Hematopoietic multipotent progenitor cell (in vitro differentiated cells): ENCODE measurements around the gene B3GALT6. TPM values are rescaled to one million over a fixed set of nuclear protein-coding genes. Genes with fewer than 3 reads are reported as not detected.

Experiments
- DNase-seq, 3 donors: peaks; one replicate each; pipeline ENCODE4 v3.0.0-alpha.2; 2011 to 2015; ENCODE audit warnings: low read depth in 2 of 3, low spot score in 2 of 3
- total RNA-seq: library from RNA; depleted of rRNA; stranded (reverse); fragments of >200 nt; gene quantifications from one replicate; pipeline ENCODE4 v1.2.3, GENCODE V29; 2012

The B3GALT6 gene
- total RNA-seq, 1 donor, result 38.5 TPM

GRCh38 chr1:1215080-1215676, 16.9 kb upstream of the B3GALT6 start:
- DNase-seq, result no peak

DNA sequence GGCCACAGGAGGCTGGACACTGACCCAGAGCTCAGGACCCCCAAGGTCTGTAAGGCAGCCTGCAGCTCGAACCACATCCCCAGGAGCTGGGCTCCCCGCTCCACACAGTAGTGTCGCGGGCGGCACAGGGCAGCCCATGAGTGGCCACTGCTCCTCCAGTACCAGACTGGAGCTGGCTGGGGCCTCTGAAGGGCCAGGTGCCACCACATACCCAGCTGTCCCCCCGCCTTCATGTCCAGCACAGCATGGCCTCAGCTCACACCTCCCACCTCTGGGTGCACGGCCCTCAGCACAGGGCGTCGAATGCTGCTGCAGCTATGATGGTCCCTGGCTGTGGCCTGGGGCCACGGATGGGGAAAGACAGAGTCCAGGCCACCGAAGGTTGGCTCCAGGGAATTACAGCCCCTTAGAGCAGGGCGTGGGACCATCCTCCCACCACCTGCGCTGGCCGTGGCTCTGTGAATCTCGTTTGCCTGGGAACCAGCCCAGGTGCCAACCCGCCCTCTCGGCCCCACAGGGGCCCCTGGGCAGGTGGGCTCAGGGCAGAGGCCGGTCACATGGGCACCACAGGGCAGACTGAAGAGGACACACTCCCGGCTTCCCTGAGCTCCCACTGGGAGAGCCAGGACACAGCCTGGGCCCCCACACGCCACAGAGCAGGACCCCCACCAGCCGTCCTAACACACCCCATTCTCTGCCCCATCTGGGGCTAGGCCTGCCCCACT, 16.0 kb upstream of the B3GALT6 start:
- DNase-seq, result no peak

- no peak for DNase-seq
Observed at GRCh38 chr1:1216770-1217620, 15.0 kb upstream of the B3GALT6 start.

DNA sequence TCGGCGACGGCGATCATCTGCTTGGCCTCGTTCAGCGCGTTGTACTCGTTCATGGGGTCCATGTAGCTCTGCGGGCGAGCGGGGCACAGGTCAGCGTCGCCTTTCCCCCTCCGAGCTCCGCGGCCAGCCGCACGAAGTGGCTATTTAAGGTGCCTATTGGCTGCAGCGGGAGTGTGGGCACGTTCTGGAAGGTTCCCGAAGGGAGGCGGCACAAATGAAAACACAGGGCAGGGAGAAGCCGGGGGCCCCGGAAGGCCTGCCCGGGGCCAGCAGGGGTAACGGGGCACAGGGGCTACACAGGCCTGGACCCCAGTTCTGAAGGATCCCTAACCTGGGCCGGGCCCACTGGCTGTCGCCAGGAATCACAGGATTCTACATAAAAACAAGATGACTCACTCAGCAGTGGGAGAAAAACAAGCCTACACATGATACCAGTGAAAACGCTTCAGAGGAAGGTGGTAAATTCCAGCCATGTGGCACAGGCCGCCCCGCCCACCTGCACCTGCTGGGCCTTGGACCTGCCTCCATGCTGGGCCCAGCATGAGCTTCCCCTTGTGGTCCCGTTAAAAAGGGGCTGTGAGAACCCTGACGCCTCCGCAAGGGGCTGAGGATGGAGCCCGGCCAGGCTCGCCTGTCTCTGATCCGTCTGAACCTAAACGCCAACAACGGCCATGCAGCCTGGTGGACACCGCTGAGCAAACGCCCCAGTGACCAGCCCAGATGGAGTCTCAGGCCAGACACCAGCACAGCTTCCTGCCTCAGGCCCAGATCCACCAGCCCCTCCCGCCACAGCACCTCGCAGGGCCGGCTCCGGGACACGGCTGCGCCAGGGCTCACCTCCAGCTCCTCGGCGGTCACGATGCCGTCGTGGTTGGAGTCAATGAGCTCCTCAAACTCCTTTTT, 14.2 kb upstream of the B3GALT6 start:
- DNase-seq, result no peak

DNA sequence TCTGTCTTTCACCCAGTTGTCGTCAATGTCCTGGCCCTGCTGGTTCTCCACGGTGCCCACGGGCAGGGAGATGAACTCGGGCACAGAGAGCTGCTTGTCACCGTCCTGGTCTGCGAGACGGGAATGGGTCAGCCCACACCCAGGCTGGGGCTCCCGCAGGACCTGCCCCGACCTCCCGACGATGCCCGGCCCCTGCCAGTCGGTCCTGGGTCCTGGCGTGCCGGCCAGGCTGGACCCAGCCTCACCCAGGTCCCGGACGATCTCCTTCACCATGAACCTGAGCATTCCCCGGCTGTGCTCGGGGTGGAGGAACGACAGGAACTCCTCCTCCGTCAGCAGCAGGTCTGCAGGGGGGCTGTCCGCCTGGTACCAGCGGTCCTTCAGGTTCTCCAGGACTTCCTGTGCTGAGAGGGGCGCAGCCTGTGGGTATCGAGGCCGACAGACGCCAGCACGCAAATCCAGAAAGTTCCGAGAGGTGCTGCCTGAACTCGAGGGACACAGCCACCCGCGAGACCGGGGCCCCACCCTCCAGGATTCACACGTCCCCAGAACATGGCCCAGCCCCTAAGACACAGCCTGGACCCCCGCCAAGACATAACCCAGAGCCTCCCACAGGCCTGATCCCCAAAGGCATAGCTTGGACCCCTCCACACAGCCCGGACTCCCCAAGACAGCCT, 13.4 kb upstream of the B3GALT6 start:
- DNase-seq, result no peak

DNA sequence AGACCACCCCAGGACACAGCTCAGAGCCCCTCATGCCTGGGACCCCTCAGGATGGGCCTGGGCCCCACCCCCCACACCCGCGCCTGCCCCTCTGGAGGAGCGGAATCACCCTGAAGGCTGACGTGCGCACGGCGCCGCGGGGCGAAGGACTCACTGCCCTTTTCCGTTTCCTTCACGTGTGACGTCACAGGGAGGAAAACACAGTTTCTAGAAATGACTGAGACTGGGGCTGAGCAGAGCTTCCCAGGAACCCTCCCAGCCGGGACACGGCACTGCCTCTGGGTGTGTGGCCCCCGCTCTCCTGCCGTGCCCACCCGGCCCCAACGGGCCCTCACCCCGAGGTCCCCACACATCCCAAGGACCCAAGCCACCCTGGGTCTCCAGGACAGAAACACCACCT, 12.7 kb upstream of the B3GALT6 start:
- no peak for DNase-seq

- DNase-seq, result no peak
Observed at GRCh38 chr1:1220197-1220596, 11.8 kb upstream of the B3GALT6 start.

- DNase-seq, result no peak
Observed at GRCh38 chr1:1221887-1222574, 10.0 kb upstream of the B3GALT6 start.

DNA sequence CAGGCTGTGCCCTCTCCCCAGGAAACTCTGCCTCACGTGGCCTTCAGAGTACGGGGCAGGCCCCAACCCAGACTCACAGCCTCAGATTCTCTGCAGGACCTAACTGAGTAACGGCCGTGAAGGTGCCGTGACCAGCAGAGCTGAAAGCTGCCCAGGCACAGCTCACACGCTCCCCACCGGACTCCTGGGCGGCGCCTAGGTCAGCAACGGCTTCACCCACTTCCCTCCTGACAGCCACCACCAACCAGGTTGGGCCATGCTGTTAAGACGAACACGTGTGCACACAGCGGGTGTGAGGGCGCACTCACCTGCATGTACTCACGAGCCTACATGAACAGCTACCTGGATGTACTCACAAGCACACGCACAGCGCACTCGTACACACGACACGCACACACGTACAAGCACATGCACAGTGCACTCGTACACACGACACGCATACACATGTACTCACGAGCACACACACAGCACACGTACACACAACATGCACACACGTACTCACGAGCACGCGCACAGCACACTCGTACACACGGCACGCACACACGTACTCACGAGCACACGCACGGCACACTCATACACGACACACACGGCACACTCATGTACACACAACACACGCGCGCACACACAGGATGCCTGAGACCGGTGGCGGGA, 9.3 kb upstream of the B3GALT6 start:
- no peak for DNase-seq

GRCh38 chr1:1223321-1223720, 8.7 kb upstream of the B3GALT6 start:
- DNase-seq, result no peak

GRCh38 chr1:1223891-1224290, 8.1 kb upstream of the B3GALT6 start:
- no peak for DNase-seq

GRCh38 chr1:1225238-1225845, 6.7 kb upstream of the B3GALT6 start:
- no peak for DNase-seq

DNA sequence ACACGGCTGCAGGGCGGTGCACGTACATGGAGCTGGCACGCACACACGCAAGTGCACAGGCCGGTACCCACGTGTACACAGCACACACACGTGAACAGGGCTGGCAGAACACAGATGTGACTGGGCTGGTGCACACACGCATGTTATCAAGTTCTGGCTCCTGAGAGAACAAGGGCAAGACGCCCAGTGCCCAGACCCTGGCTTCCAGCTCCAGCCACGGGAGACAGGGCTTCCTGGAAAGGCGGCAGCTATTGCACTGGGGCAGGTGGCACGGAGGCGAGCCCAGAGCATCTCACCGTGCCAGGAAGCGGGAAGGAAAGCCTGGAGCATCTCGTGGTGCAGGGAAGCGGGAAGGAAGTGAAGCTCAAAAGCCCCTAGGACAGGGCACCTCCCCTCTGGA, 6.1 kb upstream of the B3GALT6 start:
- no peak for DNase-seq

- DNase-seq, result no peak
Observed at GRCh38 chr1:1226566-1227362, 5.3 kb upstream of the B3GALT6 start.

DNA sequence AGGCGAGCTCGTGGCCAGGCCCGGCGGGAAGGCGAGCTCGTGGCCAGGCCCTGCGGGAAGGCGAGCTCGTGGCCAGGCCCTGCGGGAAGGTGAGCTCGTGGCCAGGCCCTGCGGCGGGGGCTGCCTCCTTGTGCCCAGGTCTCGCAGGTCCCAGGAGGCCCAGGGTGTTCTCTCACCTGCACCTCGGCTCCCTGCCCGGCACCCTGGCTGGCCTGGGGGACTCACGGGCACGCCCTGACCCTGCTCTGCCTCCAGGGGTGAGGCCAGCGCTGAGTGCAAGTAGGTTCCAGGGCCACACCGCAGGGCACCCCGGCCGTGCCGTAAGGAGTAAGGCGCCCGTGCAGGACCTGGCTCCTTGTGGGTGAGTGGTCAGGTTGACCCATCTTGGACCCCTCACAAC, 4.7 kb upstream of the B3GALT6 start:
- DNase-seq, result no peak

DNA sequence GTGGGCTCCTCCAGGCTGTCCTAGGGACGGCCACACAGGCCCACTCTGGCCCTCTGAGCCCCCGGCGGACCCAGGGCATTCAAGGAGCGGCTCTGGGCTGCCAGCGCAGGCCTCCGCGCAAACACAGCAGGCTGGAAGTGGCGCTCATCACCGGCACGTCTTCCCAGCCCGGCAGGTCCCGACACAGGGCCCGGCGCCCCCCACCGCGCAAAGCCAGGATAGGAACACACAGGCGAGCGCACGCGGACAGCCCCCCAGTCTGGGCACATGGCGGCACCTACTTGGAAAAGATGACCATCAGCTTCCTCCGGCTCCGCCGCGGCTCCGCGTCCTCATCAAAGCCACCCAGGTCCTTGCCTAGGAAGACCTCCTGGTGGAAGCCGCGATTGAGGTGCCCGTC, 3.9 kb upstream of the B3GALT6 start:
- DNase-seq, result no peak

DNA sequence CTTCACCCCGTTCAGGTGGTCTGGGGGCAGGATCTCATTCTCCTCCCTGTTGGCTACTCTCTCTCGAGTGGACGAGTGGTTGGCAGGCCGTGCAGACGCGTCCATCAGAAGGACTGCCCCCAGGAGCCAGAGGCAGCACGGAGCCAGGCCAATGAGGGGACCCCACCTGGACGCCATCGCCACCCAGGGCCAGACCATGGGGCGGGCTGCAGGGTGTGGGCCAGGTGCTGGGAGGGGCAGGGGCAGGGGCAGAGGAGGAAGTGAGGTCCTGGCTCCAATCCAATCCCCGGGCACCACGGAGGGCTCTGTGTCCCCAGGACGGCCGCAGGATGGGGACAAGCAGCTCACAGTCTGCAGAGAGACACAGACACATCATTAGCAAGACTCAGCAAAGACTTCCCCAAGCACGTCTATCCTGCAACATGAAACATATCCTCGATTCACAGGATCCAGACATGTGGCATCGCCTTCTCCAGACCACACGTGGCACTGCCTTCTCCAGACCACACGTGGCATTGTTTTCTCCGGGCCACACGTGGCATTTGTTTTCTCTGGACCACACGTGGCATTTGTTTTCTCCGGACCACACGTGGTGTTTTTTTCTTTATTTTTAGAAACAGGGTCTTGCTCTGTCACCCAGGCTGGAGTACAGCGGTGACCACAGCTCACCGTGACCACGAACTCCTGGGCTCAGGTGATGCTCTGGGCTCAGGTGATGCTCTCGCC, 3.3 kb upstream of the B3GALT6 start:
- no peak for DNase-seq
